ENCODE data around the gene HABP2.

DNA sequence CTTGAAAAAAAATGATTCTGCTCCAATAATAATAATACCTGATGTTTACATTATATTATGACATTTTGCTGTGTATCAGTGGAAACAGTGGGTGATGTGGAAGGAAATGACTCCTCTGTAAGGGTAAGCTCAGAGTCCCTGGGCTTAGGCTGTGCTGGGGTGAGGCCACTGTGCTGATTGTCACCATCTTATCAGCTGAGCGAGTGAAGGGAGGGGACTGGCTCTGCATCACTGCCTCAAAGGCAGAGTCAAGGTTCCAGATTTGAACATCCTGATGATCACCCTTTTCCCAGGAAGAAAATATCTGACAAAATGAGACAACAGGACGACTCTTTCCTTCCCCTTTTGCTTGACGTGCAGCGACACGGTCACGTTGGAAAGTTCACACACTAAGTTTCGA lies 24.0 kb upstream of the HABP2 start:
- TF ChIP-seq, protein P1, sequence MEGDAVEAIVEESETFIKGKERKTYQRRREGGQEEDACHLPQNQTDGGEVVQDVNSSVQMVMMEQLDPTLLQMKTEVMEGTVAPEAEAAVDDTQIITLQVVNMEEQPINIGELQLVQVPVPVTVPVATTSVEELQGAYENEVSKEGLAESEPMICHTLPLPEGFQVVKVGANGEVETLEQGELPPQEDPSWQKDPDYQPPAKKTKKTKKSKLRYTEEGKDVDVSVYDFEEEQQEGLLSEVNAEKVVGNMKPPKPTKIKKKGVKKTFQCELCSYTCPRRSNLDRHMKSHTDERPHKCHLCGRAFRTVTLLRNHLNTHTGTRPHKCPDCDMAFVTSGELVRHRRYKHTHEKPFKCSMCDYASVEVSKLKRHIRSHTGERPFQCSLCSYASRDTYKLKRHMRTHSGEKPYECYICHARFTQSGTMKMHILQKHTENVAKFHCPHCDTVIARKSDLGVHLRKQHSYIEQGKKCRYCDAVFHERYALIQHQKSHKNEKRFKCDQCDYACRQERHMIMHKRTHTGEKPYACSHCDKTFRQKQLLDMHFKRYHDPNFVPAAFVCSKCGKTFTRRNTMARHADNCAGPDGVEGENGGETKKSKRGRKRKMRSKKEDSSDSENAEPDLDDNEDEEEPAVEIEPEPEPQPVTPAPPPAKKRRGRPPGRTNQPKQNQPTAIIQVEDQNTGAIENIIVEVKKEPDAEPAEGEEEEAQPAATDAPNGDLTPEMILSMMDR (tag by site-specific recombination; IDR thresholded peaks at IDR 0.05), result no peak
- TF ChIP-seq ZNF624 (tag by site-specific recombination; IDR thresholded peaks at IDR 0.05), result no peak
- no peak for TF ChIP-seq ZNF223 (tag by site-specific recombination; IDR thresholded peaks at IDR 0.05)
- TF ChIP-seq, protein P2, sequence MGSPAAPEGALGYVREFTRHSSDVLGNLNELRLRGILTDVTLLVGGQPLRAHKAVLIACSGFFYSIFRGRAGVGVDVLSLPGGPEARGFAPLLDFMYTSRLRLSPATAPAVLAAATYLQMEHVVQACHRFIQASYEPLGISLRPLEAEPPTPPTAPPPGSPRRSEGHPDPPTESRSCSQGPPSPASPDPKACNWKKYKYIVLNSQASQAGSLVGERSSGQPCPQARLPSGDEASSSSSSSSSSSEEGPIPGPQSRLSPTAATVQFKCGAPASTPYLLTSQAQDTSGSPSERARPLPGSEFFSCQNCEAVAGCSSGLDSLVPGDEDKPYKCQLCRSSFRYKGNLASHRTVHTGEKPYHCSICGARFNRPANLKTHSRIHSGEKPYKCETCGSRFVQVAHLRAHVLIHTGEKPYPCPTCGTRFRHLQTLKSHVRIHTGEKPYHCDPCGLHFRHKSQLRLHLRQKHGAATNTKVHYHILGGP (tag by site-specific recombination; IDR thresholded peaks at IDR 0.05), result no peak
- no peak for TF ChIP-seq ZNF121 (tag by site-specific recombination; IDR thresholded peaks at IDR 0.05)
- TF ChIP-seq ZNF274 (IDR thresholded peaks at IDR 0.05; ENCODE audit: low read length), result no peak
- no peak for TF ChIP-seq ZNF274 (tag by site-specific recombination; IDR thresholded peaks at IDR 0.05; ENCODE audit: borderline replicate concordance)
- TF ChIP-seq SETDB1 (IDR thresholded peaks at IDR 0.05; ENCODE audit: insufficient read length, low read length), result no peak
- TF ChIP-seq ZNF24 (tag by site-specific recombination; IDR thresholded peaks at IDR 0.05), result no peak

Data from HEK293 (cell line).